AG04449 (cell line): ENCODE data around the gene ALOX15B.

ENCODE experiments used
- CTCF ChIA-PET: fragments of 350-600 bp; formaldehyde crosslinking; extraction: SDS; loops from one replicate; lab custom pipeline; 2021; ENCODE audit warnings: antibody characterized with exemption; lab: Yijun Ruan, JAX
- POLR2A ChIA-PET: fragments of 400-600, 350-600 bp; formaldehyde crosslinking; extraction: SDS; loops from one replicate; lab custom pipeline; 2020; ENCODE audit warnings: antibody characterized with exemption, inconsistent platforms; lab: Yijun Ruan, JAX
- DNase-seq: peaks from one replicate; pipeline ENCODE4 v3.0.0-alpha.2; 2010; ENCODE audit warnings: low read depth, low spot score
- H3K4me3 ChIP-seq: 2 replicates; pipeline ENCODE4 v1.5.1; 2011; ENCODE audit warnings: low read depth, mild to moderate bottlenecking, control low read depth, low read length
- TF ChIP-seq, protein P1 (sequence below): IDR thresholded peaks from one replicate; pipeline ENCODE4 v1.5.1; 2011; ENCODE audit warnings: mild to moderate bottlenecking, moderate library complexity, low read length, control low read depth, inconsistent platforms; ENCODE audit not compliant: insufficient read depth; ENCODE audit errors: missing control alignments

ALOX15B gene

DNA sequence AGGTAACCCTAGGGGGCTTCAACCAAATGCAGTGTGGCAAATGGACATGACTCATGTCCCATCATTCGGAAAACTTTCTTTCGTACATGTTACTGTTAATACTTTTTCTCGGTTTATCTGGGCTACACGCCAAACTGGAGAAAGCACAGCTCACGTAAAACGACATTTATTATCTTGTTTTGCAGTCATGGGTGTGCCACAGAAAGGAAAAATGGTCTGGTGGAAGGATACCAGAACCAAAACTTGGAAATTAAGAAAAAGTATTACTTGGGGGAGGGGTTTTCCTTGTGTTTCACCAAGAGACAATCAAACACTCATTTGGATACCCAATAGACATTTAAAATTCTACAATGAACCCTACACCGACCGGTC lies 23.6 kb downstream of the ALOX15B start:
- TF ChIP-seq, protein P1, sequence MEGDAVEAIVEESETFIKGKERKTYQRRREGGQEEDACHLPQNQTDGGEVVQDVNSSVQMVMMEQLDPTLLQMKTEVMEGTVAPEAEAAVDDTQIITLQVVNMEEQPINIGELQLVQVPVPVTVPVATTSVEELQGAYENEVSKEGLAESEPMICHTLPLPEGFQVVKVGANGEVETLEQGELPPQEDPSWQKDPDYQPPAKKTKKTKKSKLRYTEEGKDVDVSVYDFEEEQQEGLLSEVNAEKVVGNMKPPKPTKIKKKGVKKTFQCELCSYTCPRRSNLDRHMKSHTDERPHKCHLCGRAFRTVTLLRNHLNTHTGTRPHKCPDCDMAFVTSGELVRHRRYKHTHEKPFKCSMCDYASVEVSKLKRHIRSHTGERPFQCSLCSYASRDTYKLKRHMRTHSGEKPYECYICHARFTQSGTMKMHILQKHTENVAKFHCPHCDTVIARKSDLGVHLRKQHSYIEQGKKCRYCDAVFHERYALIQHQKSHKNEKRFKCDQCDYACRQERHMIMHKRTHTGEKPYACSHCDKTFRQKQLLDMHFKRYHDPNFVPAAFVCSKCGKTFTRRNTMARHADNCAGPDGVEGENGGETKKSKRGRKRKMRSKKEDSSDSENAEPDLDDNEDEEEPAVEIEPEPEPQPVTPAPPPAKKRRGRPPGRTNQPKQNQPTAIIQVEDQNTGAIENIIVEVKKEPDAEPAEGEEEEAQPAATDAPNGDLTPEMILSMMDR = no peak
- DNase-seq = no peak
- POLR2A ChIA-PET = no interaction called here
- CTCF ChIA-PET = interaction anchor here (0.8 to 12.4 kb wide), 25 partner anchors 10 to 832 kb away, joined by 3 to 233 read pairs (median 4); partner anchors contain the start of genes ALOX12B, ALOX15B, ALOXE3 and NAA38
- no peak overlapping the region for H3K4me3 ChIP-seq

DNA sequence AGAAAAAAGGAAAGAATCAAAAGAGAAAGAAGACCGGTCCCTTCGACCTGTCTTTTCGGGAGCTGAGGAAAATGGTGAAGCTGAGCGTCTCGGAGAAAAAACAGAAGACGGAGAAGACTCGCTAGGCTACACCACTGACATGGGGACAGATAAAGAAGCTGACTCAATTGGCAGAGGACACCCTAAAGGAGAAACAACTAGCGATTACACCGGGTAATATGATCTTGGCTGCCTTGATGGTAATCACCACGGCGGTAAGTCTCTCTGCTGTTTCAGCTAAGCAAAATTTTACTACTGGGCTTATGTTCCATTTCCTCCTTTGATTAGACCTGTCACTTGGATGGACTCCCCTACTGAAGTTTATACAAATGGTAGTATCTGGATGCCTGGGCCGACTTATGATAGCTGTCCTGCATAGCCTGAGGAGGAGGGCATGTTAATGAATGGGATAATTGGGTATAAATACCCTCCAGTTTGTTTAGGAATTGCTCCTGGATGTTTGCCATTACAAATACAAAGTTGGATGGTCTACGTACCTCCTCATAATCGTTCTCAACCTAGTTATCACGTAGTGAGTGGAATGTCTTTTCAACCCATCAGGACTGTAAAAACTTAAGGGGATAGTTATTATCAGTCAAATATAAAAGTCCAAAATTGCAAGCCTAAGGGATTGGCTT lies 24.1 kb downstream of the ALOX15B start:
- DNase-seq = no peak
- CTCF ChIA-PET = interaction anchor here (0.8 to 12.4 kb wide), 19 partner anchors 10 to 831 kb away, joined by 3 to 233 read pairs (median 4); partner anchors contain the start of genes ALOX12B, ALOX15B, ALOXE3 and NAA38
- TF ChIP-seq, protein P1 = no peak
- H3K4me3 ChIP-seq = no peak overlapping the region
- POLR2A ChIA-PET = no interaction called here

DNA sequence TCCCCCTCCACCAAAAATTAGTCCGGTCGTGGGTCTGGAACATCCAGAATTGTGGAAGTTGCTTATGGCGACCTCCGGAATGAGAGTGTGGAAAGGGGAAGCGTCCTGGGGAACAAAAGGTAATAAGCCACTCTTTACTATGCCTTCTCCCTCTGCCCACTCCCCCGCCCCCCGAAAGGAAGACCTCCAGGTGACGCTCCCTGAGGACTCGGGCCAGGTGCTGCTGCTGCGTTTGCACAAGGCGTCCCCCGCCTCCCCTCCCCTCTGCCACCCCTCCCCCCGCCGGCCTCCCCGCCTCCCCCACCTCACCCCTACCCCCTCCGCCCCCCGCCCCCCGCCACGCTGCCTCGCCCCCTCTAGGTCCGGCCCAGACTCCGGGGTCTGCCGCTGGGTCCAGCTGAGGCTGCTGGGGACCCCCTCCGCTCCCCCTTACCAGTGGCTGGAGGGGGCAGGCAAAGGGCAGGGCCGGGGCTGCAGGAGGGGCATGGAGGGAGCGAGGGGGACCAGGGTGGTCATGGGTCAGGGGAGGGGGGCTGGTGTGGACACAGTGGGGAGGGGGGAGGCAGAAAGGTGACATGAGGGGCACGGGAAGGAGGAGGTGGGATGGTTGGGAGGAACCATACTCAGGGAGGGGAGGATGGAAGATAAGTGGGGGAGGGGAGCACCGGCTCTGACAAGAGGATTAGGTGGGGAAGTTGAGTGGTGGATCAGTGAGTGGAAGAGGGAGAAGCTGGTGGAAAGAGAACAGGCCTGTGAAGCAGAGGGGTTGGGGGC lies 25.1 kb downstream of the ALOX15B start:
- ChIA-PET POLR2A (interaction anchor here (0.6 kb wide), 1 partner anchor 11 kb away, joined by 3 read pairs; no protein-coding TSS in a partner anchor), CTCF (interaction anchor here (2.7 to 12.4 kb wide), 2 partner anchors 11 to 22 kb away, joined by 19 to 174 read pairs; partner anchors contain the start of gene ALOX12B)
- TF ChIP-seq, protein P1 = no peak
- no peak overlapping the region for H3K4me3 ChIP-seq
- DNase-seq = no peak

DNA sequence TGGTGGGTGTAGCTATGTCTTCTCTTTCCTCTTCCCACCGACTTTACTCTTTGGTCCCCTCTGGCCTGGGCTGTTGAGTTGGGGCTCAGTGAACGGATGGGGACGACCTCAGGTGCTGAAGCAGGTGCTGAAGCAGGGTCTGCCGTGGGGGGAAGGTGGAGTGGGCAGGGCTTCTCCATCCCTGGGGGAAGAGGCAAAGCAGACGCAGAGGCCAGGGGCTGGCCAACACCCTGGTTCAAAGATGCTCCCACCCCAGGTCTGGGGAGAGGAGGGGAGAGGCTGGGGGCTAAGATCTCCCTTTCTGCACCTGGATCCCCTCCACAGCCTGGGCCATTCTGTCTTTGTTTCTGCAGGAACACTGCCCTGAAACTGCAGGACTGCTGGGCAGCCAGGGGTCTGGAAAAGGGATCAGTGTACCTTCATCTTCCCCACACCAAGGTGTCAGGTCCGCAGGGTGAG lies 25.7 kb downstream of the ALOX15B start:
- POLR2A ChIA-PET = interaction anchor here (0.6 kb wide), 1 partner anchor 10 kb away, joined by 3 read pairs; no protein-coding TSS in a partner anchor
- TF ChIP-seq, protein P1 = no peak

DNA sequence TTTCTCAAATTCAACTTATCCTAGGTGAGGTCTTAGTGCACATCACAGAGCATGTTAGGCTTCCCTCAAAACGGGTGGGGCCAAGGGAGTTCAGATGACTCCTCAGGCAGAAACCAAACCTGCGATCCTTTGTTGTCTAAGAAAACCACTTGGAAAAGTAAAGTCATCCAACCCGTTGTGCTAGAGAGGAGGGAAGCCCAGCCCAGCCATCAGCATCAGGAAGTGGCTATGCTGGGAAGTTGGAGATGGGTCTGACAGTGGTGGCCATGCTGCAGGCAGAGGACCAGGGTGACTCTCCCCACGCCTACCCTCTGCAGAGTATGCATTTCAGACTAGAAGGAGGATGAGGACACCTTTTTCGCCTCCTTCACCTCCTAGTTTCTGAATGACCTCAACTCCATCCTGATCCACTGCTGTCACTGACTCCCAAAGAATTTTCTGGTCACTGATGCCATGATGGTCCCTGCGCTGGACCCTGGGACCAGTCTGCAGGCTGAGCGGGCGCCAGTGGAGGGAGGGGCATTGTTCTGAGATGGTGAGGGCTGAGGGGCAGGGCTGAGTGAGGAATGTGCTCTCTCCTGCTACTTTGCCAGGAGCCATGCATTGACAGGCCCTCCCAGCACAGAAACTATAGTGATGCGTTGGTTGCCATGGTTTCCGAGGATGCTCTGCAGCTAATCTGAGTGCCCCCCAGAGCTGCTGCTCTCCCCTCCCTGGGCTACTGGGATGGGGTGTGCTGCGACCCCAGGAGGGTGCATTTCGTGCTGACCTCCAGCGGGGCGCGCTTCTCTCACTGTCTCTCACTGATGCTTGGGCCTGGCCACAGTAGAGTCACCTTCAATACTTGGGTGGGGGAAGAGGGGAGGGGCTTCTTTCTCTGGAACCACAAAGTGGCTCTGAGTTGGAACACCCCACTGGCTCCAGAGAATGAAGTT lies 28.2 kb downstream of the ALOX15B start:
- ChIA-PET POLR2A (no interaction called here), CTCF (interaction anchor here (1.4 to 12.4 kb wide), 2 partner anchors 10 to 19 kb away, joined by 7 to 174 read pairs; partner anchors contain the start of gene ALOX12B)
- DNase-seq = no peak
- TF ChIP-seq, protein P1 = no peak
- no peak overlapping the region for H3K4me3 ChIP-seq

More for the DNA sequence above, 25.7 kb downstream of the ALOX15B start:
- no peak overlapping the region for H3K4me3 ChIP-seq
- DNase-seq = no peak
- CTCF ChIA-PET = interaction anchor here (1.0 to 12.4 kb wide), 3 partner anchors 10 to 312 kb away, joined by 3 to 174 read pairs (median 19); partner anchors contain the start of genes ALOX12B and KRABD2
